GM12878 (cell line): ENCODE data around the gene AMPH. TPM values are rescaled to one million over a fixed set of nuclear protein-coding genes. Genes with fewer than 3 reads are reported as not detected.

Experiments used
- ATAC-seq: fragments of 200-7000 bp; cut with Tn5 transposase; 3 replicates; pipeline ENCODE4 v1.9.1; 2020; ENCODE audit warnings: mild to moderate bottlenecking, moderate library complexity
- BruUV-seq: library from RNA; stranded (reverse); fragments of 400-500 nt; replicated peaks from 2 replicates; lab custom pipeline; 2021; lab: Mats Ljungman, UMichigan
- CTCF ChIA-PET: fragments of 300-600 bp; sonication (Branson Sonifier 250); formaldehyde crosslinking; extraction: SDS; loops from one replicate; lab custom pipeline; 2021; ENCODE audit warnings: inconsistent platforms; lab: Yijun Ruan, JAX
- POLR2A ChIA-PET: fragments of 350-600 bp; formaldehyde crosslinking; extraction: SDS; loops from one replicate; lab custom pipeline; 2021; ENCODE audit warnings: inconsistent platforms; lab: Charles Lee
- RAD21 ChIA-PET: fragments of 300-600 bp; sonication (Branson Sonifier 250); formaldehyde crosslinking; loops from one replicate; lab custom pipeline; 2023; ENCODE audit warnings: antibody characterized with exemption; ENCODE audit not compliant: unreplicated experiment; lab: Charles Lee
- SMC1A ChIA-PET: fragments of 300-600 bp; sonication (Branson Sonifier 250); formaldehyde crosslinking; loops from one replicate; lab custom pipeline; 2023; ENCODE audit not compliant: unreplicated experiment, uncharacterized antibody; lab: Charles Lee
- DNase-seq: peaks from one replicate; pipeline ENCODE4 v3.0.0-alpha.2; 2011; ENCODE audit warnings: low read depth, low spot score
- FAIRE-seq: peaks from 3 replicates; lab custom pipeline; 2011; peaks lifted over from hg19 to GRCh38; lab: Jason Lieb, UNC
- H2AFZ ChIP-seq: 2 replicates; pipeline ENCODE4 v1.6.0; 2011; ENCODE audit warnings: low read depth, low read length, control low read depth; ENCODE audit not compliant: control insufficient read depth
- H3K27ac ChIP-seq: 2 replicates; pipeline ENCODE4 v1.5.1; 2011; ENCODE audit warnings: control low read depth; ENCODE audit not compliant: control insufficient read depth, insufficient read depth
- H3K27me3 ChIP-seq, 2 experiments: replicated peaks in 1 of 2; 2 replicates each; pipeline versions ENCODE4 v1.6.0 to v1.6.1; 2011; ENCODE audit warnings: low read length in 1 of 2; ENCODE audit not compliant: control insufficient read depth in 2 of 2, insufficient read depth in 2 of 2
- H3K36me3 ChIP-seq, 2 experiments: 2 replicates each; pipeline ENCODE4 v1.5.1; 2011; ENCODE audit warnings: low read length in 1 of 2; ENCODE audit not compliant: control insufficient read depth in 2 of 2, insufficient read depth in 2 of 2
- H3K4me1 ChIP-seq: 2 replicates; pipeline ENCODE4 v1.6.1; 2011; ENCODE audit warnings: mild to moderate bottlenecking, low read length, moderate library complexity, mixed read lengths; ENCODE audit not compliant: control insufficient read depth, insufficient read depth
- H3K4me2 ChIP-seq: 2 replicates; pipeline ENCODE4 v1.6.0; 2011; ENCODE audit warnings: control low read depth; ENCODE audit not compliant: control insufficient read depth, insufficient read depth
- H3K4me3 ChIP-seq: fragments of 200-600 bp; sonication (generic); 2 replicates; pipeline ENCODE4 v1.5.1; 2016
- H3K79me2 ChIP-seq: 2 replicates; pipeline ENCODE4 v1.6.0; 2011; ENCODE audit warnings: low read length; ENCODE audit not compliant: control insufficient read depth, insufficient read depth
- H3K9ac ChIP-seq: 2 replicates; pipeline ENCODE4 v1.8.0; 2011; ENCODE audit warnings: low read length, control low read depth, mixed read lengths; ENCODE audit not compliant: control insufficient read depth, insufficient read depth
- H3K9me3 ChIP-seq: replicated peaks from 3 replicates; pipeline ENCODE4 v1.5.1; 2011; ENCODE audit warnings: mild to moderate bottlenecking, low read length; ENCODE audit not compliant: control insufficient read depth, insufficient read depth
- H4K20me1 ChIP-seq: 2 replicates; pipeline ENCODE4 v1.6.0; 2011; ENCODE audit not compliant: control insufficient read depth, insufficient read depth
- CHD1 ChIP-seq: IDR thresholded peaks from 2 replicates; pipeline ENCODE4 v1.6.1; 2012; ENCODE audit warnings: low read depth, low read length, improper control_type of control experiment
- CREM ChIP-seq: IDR thresholded peaks from 2 replicates; pipeline ENCODE4 v1.6.1; 2014; ENCODE audit warnings: antibody characterized with exemption, low read depth
- FOXK2 ChIP-seq: fragments of 450-650 bp; IDR thresholded peaks from 2 replicates; pipeline ENCODE4 v1.6.1; 2017; ENCODE audit warnings: mild to moderate bottlenecking, moderate library complexity
- NFYB ChIP-seq: IDR thresholded peaks from 2 replicates; pipeline ENCODE4 v1.6.1; 2011; ENCODE audit warnings: low read depth, mild to moderate bottlenecking, low read length, improper control_type of control experiment, moderate library complexity; ENCODE audit not compliant: insufficient read depth
- PAX8 ChIP-seq: fragments of 450-650 bp; IDR thresholded peaks from 2 replicates; pipeline ENCODE4 v1.6.1; 2017; ENCODE audit warnings: mild to moderate bottlenecking, moderate library complexity
- POU2F2 ChIP-seq: IDR thresholded peaks from 3 replicates; pipeline ENCODE4 v1.6.1; 2011; ENCODE audit warnings: low read depth, mild to moderate bottlenecking, low read length, borderline replicate concordance
- RCOR1 ChIP-seq: conservative IDR thresholded peaks from 2 replicates; pipeline ENCODE4 v1.6.1; 2012; ENCODE audit warnings: low read depth, low read length, improper control_type of control experiment
- TAF1 ChIP-seq: IDR thresholded peaks from 2 replicates; pipeline ENCODE4 v1.6.1; 2011; ENCODE audit warnings: mild to moderate bottlenecking, low read depth, low read length, borderline replicate concordance
- TARDBP ChIP-seq: IDR thresholded peaks from 2 replicates; pipeline ENCODE4 v1.6.1; 2016; ENCODE audit warnings: borderline replicate concordance
- TCF3 ChIP-seq: IDR thresholded peaks from 2 replicates; pipeline ENCODE4 v1.6.1; 2012; ENCODE audit warnings: low read depth, mild to moderate bottlenecking, low read length, borderline replicate concordance; ENCODE audit not compliant: insufficient read depth
- ZNF207 ChIP-seq: fragments of 450-650 bp; IDR thresholded peaks from 2 replicates; pipeline ENCODE4 v1.6.1; 2014; ENCODE audit warnings: antibody characterized with exemption, mild to moderate bottlenecking, borderline replicate concordance
- ZZZ3 ChIP-seq: IDR thresholded peaks from 2 replicates; pipeline ENCODE4 v1.6.1; 2011; ENCODE audit warnings: low read depth; ENCODE audit not compliant: control insufficient read depth, insufficient read length
- WGBS: methylation state at CpG from one replicate; pipeline ENCODE4 v1.1.6; 2016; ENCODE audit warnings: low lambda C conversion rate; ENCODE audit not compliant: insufficient replicate concordance, insufficient coverage; ENCODE audit errors: missing lambda C conversion rate; 5-methylcytosine and 5-hydroxymethylcytosine counted together
- in situ Hi-C: fragments of 300-500 bp; cut with MboI; formaldehyde crosslinking; loops from 9 replicates; pipeline ENCODE4 v1.14.3; 2018; ENCODE audit warnings: mixed read lengths
- intact Hi-C: fragments of 100-400 bp; cut with micrococcal nuclease; formaldehyde crosslinking; loops from one replicate; pipeline ENCODE4 v1.14.2; 2022; ENCODE audit not compliant: unreplicated experiment
- polyA plus RNA-seq, 11 experiments: library from polyadenylated mRNA; depleted of rRNA in 4 of 11; unstranded in 6 of 11; stranded (reverse) in 5 of 11; fragments of >200 nt; fragmentation: Nextera tagmentation in 4 of 11; fragmentation: Illumina TruSeq in 1 of 11; extraction: Ambion mirVana in 4 of 11; extraction: Trizol in 1 of 11; gene quantifications; 1 replicate in 1 of 11; 2 replicates in 10 of 11; pipeline versions ENCODE4 v1.2.1 to v1.2.3, GENCODE V29; 2011 to 2016; ENCODE audit warnings: inconsistent platforms in 2 of 11, missing spikeins in 2 of 11, low read depth in 1 of 11
- total RNA-seq, 4 experiments: library from RNA; depleted of rRNA in 3 of 4; stranded (reverse); fragments of >200 nt in 3 of 4; fragmentation: Illumina TruSeq in 1 of 4; extraction: Trizol in 1 of 4; gene quantifications; 2 replicates each; pipeline versions ENCODE4 v1.2.1 to v1.2.3, GENCODE V29; 2013 to 2021
- TF ChIP-seq, protein P1 (sequence below): fragments of 450-650 bp; IDR thresholded peaks from 2 replicates; pipeline ENCODE4 v1.6.1; 2016; ENCODE audit warnings: mild to moderate bottlenecking

Gene AMPH
- total and polyA plus RNA-seq, 10 of the 15 experiments (the other 5 are each of a cell fraction or from before 2014, with no cell fraction given): 0.03 to 0.24 (median 0.08) TPM; not detected in 2

DNA sequence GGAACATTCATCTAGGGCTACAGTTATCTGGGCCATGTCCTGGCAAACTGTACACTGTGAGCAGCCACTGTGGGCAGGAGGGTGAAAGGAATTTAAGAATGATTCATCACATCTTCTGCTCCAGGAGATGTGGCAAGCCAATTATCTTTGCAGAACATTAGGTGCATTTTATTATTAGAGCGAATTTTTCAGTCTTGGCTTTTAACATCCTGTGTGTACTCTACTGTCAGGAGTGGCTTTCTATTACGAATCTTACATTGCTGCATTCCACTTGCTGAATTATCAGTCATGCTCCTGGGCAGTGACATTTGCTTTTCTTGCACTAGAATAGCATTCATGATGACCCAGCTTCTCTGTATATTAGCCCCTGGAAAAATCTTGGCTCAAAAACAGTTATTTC, 248.5 kb downstream of the AMPH start:
- Histone ChIP-seq H4K20me1 (no peaks in the 10 kb centered on the region), H3K4me1 (no peaks in the 10 kb centered on the region), H2AFZ (no peak overlapping the region), H3K79me2 (no peaks in the 10 kb centered on the region), H3K36me3 (no peaks in the 10 kb centered on the region), H3K4me2 (no peak overlapping the region), H3K27ac (no peak overlapping the region), H3K27me3 (no peaks in the 10 kb centered on the region), H3K9me3 (no peaks in the 10 kb centered on the region), H3K4me3 (no peak overlapping the region), H3K9ac (no peak overlapping the region)
- SMC1A ChIA-PET: interaction anchor here (0.6 to 1.5 kb wide), 2 partner anchors 8 to 129 kb away, joined by 3 to 6 read pairs; no protein-coding TSS in a partner anchor
- CTCF ChIA-PET: interaction anchor here (0.8 to 6.5 kb wide), 4 partner anchors 9 to 16 kb away, joined by 3 to 45 read pairs (median 23); no protein-coding TSS in a partner anchor
- BruUV-seq: no TSS peak
- no peak for ATAC-seq
- no peak for FAIRE-seq
- intact Hi-C loops: no loop called here
- DNase-seq: no peak
- 94% methylated on average over 2 of the region's 2 CpGs for WGBS
- in situ Hi-C loops: no loop called here
- no peak for TF ChIP-seq NFYB
- TF ChIP-seq PAX8: no peak
- no peak for TF ChIP-seq RCOR1
- no peak for TF ChIP-seq TAF1
- TF ChIP-seq CHD1: no peak
- RAD21 ChIA-PET: no interaction called here
- POLR2A ChIA-PET: no interaction called here

DNA sequence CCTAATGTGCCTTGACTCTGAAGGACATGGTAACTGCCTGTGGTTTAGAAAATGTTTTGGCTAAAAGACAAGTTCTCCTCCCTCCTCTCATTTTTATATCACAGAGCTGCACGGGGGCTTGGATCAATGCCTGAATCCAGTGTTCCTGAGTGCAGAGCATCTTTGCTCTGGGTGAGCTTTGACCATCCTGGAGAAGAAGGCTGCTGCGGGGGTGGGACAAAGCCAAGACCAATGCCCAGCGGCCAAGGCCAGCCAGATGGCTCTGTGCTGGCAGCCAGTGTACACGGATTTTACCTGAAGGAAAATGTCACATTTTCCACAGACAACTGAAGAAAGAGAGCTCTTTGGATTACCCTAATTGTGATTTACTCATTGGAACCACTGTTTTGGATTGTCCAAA, 255.7 kb downstream of the AMPH start:
- TF ChIP-seq ZNF207 (no peak), TARDBP (no peak), CREM (no peak), POU2F2 (no peak), FOXK2 (no peak), ZZZ3 (no peak), TCF3 (no peak)
- TF ChIP-seq, protein P1, sequence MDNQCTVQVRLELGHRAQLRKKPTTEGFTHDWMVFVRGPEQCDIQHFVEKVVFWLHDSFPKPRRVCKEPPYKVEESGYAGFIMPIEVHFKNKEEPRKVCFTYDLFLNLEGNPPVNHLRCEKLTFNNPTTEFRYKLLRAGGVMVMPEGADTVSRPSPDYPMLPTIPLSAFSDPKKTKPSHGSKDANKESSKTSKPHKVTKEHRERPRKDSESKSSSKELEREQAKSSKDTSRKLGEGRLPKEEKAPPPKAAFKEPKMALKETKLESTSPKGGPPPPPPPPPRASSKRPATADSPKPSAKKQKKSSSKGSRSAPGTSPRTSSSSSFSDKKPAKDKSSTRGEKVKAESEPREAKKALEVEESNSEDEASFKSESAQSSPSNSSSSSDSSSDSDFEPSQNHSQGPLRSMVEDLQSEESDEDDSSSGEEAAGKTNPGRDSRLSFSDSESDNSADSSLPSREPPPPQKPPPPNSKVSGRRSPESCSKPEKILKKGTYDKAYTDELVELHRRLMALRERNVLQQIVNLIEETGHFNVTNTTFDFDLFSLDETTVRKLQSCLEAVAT: no peak
- TF ChIP-seq, all 136 proteins: peak for 0
- ATAC-seq: no peak

More for the DNA sequence above, 255.7 kb downstream of the AMPH start:
- Histone ChIP-seq H3K79me2 (no peaks in the 10 kb centered on the region), H2AFZ (no peak overlapping the region), H3K9me3 (no peaks in the 10 kb centered on the region), H3K4me3 (no peak overlapping the region), H3K36me3 (no peaks in the 10 kb centered on the region), H3K4me2 (no peak overlapping the region), H4K20me1 (no peaks in the 10 kb centered on the region), H3K27ac (no peak overlapping the region), H3K9ac (no peak overlapping the region), H3K4me1 (no peaks in the 10 kb centered on the region), H3K27me3 (no peaks in the 10 kb centered on the region)
- ChIA-PET POLR2A (no interaction called here), SMC1A (interaction anchor here (0.9 to 3.6 kb wide), 4 partner anchors 9 to 160 kb away, joined by 3 to 18 read pairs (median 8); no protein-coding TSS in a partner anchor), CTCF (interaction anchor here (1.0 to 6.9 kb wide), 10 partner anchors 10 to 267 kb away, joined by 3 to 77 read pairs (median 8); no protein-coding TSS in a partner anchor), RAD21 (interaction anchor here (0.6 kb wide), 1 partner anchor 690 kb away, joined by 3 read pairs; no protein-coding TSS in a partner anchor)
- FAIRE-seq: no peak
- in situ Hi-C loops (no loop called here), intact Hi-C loops (no loop called here)
- 82% methylated on average over 4 of the region's 4 CpGs for WGBS
- DNase-seq: no peak
- no TSS peak for BruUV-seq
